ENCODE measurements around the gene ANKRD33. TPM values are rescaled to one million over a fixed set of nuclear protein-coding genes. Genes with fewer than 3 reads are reported as not detected.

The ANKRD33 gene
- total RNA-seq, 2 donors from 2014 or later, result 0.46 TPM; not detected in 1

DNA sequence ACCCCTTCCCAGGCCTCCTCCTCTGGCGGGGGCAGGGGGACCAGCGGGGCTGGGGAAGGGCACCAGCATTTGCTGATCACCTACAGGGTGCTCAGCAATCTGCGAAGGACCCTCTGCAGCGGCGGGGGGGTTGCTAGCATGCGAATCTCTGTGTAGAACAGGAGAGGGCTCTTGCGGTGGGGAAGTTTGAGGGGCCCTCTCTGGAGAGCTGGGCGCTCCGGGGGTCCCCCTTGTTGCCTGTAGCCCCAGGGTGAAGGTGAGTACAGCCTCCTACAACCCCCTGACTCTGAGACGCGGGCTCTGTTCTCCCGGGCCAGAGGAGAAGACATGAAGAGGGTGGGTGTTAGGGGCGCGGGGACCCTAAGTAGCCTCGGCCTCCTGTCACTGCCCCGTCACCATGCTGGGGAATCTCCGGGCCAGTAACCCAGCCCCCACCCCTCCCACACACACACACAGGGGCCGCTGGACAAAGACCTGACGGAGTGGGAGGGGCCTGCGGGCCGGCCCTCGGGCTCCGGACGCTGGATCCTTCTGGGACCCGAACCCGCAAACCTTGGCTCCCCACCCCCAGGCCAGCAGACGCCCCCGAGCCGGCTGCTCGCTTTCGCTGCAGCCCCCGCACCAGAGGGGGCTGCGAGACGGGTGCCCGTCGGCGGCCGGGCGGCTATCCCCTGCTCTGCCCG is 40.1 kb upstream of the ANKRD33 start:
- Mint-ChIP-seq H3K36me3 (ENCODE audit: low read depth) (no peaks in the 10 kb centered on the region), H3K27me3 (ENCODE audit: insufficient read depth) (peaks cover 80% of the 10 kb centered on the region), H3K9me3 (no peaks in the 10 kb centered on the region), H3K27ac (no peak overlapping the region), H3K4me1 (peaks cover 12% of the 10 kb centered on the region), H3K4me3 (peak overlapping the region; percentile 66)
- peak overlapping the region; percentile 47 for H3K9ac ChIP-seq (ENCODE audit: extremely low read depth, low read length, poor library complexity, severe bottlenecking)
- peak overlapping the region; percentile 84 for H3K4me3 ChIP-seq (ENCODE audit: low read length)
- DNase-seq, result peak; percentile 86
- WGBS, 2 experiments (ENCODE audit: insufficient coverage in 1 of 2, insufficient read length in 1 of 2), result 0% methylated on average over 4 to 39 of the region's 40 CpGs
- H3K27me3 ChIP-seq (ENCODE audit: control insufficient read depth, insufficient read depth, low read length, poor library complexity, severe bottlenecking), result peaks cover 16% of the 10 kb centered on the region
- H3K4me1 ChIP-seq (ENCODE audit: control insufficient read depth, insufficient read depth, low read length), result peaks cover 15% of the 10 kb centered on the region
- TF ChIP-seq, protein P1, sequence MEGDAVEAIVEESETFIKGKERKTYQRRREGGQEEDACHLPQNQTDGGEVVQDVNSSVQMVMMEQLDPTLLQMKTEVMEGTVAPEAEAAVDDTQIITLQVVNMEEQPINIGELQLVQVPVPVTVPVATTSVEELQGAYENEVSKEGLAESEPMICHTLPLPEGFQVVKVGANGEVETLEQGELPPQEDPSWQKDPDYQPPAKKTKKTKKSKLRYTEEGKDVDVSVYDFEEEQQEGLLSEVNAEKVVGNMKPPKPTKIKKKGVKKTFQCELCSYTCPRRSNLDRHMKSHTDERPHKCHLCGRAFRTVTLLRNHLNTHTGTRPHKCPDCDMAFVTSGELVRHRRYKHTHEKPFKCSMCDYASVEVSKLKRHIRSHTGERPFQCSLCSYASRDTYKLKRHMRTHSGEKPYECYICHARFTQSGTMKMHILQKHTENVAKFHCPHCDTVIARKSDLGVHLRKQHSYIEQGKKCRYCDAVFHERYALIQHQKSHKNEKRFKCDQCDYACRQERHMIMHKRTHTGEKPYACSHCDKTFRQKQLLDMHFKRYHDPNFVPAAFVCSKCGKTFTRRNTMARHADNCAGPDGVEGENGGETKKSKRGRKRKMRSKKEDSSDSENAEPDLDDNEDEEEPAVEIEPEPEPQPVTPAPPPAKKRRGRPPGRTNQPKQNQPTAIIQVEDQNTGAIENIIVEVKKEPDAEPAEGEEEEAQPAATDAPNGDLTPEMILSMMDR (conservative IDR thresholded peaks at IDR 0.05), result no peak
- no peaks in the 10 kb centered on the region for H3K9me3 ChIP-seq (ENCODE audit: control insufficient read depth, low read length)
- peaks cover 4% of the 10 kb centered on the region for H3K36me3 ChIP-seq (ENCODE audit: control insufficient read depth, insufficient read depth, low read length)
- H3K27ac ChIP-seq (ENCODE audit: low read depth, low read length), result peak overlapping the region; percentile 90

- peak within 1 kb of the TSS; percentile 84 for H3K4me3 ChIP-seq (ENCODE audit: low read length)
- WGBS, 2 experiments (ENCODE audit: insufficient coverage in 1 of 2, insufficient read length in 1 of 2), result 0% methylated on average over 4 to 45 of the region's 51 CpGs
- H3K4me1 ChIP-seq (ENCODE audit: control insufficient read depth, insufficient read depth, low read length), result peaks cover 15% of the 10 kb centered on the region
- Mint-ChIP-seq H3K27ac (no peak within 1 kb of the TSS), H3K4me1 (peaks cover 12% of the 10 kb centered on the region), H3K36me3 (ENCODE audit: low read depth) (no peaks in the 10 kb centered on the region), H3K9me3 (no peaks in the 10 kb centered on the region), H3K4me3 (peak within 1 kb of the TSS; percentile 66), H3K27me3 (ENCODE audit: insufficient read depth) (peaks cover 79% of the 10 kb centered on the region)
- peak; percentile 80 for DNase-seq
- no peaks in the 10 kb centered on the region for H3K9me3 ChIP-seq (ENCODE audit: control insufficient read depth, low read length)
- peak within 1 kb of the TSS; percentile 90 for H3K27ac ChIP-seq (ENCODE audit: low read depth, low read length)
- peaks cover 4% of the 10 kb centered on the region for H3K36me3 ChIP-seq (ENCODE audit: control insufficient read depth, insufficient read depth, low read length)
- H3K27me3 ChIP-seq (ENCODE audit: control insufficient read depth, insufficient read depth, low read length, poor library complexity, severe bottlenecking), result peaks cover 16% of the 10 kb centered on the region
- TF ChIP-seq, protein P1 (conservative IDR thresholded peaks at IDR 0.05), result no peak
- H3K9ac ChIP-seq (ENCODE audit: extremely low read depth, low read length, poor library complexity, severe bottlenecking), result peak within 1 kb of the TSS; percentile 47
Measured at GRCh38 chr12:51848326-51848727, 39.6 kb upstream of the ANKRD33 start, which contains the start of gene FIGNL2. Gene FIGNL2 (minus strand): TSS chr12:51848718. CDS start chr12:51822413, 26,305 bp downstream.

DNA sequence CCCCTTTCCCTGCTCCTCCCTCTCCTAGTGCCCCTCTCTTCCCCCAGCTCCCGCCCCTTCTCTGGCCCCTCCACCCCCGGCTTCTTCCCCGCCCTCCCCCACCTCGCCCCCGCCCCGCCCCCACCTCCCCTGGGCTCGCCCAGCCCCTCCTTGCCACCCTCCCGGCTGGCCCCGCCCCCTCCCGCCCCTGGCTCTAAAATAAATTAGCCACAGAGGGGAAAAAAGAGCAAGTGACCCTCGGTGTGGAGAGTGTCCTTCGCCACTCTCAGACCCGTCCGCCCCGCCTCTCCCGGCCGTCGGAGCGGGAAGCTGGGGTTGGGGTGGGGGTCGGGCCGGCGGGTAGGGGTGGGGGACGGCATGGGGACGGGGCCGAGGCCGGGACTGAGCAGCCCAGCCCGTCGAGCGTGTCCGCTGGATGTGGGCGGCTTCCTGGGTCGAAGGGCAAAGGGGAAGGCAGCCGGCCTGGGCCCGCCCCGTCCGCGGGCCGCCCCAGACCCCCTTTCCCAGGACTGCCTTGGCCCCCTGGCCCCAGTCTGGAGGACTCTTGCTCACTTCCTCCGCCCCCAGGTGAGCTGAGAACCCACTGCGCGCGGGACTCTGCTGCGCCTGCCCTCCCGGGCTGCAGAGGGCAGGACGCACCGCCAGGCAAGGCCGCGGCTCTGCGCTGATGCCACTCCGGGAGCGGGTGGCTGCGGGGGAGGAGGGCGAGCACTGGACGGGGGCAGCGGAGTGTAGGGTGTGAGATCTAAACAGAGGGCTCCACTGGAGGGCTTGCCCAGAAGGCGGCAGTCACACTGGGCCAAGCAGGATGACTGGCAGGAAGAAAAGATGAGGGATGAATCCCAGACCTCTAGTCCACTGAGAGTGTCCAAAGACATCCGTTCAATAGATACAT is 38.8 kb upstream of the ANKRD33 start:
- no peaks in the 10 kb centered on the region for H3K9me3 Mint-ChIP-seq
- 14 to 19% methylated on average over 11 to 41 of the region's 57 CpGs for WGBS, 2 experiments (ENCODE audit: insufficient coverage in 1 of 2, insufficient read length in 1 of 2)
- no peaks in the 10 kb centered on the region for H3K36me3 Mint-ChIP-seq (ENCODE audit: low read depth)
- H3K27ac Mint-ChIP-seq, result no peak overlapping the region
- Histone ChIP-seq H3K36me3 (ENCODE audit: control insufficient read depth, insufficient read depth, low read length) (peaks cover 4% of the 10 kb centered on the region), H3K4me3 (ENCODE audit: low read length) (peak overlapping the region; percentile 69), H3K27ac (ENCODE audit: low read depth, low read length) (peak overlapping the region; percentile 16), H3K27me3 (ENCODE audit: control insufficient read depth, insufficient read depth, low read length, poor library complexity, severe bottlenecking) (peaks cover 16% of the 10 kb centered on the region), H3K9ac (ENCODE audit: extremely low read depth, low read length, poor library complexity, severe bottlenecking) (no peak overlapping the region), H3K4me1 (ENCODE audit: control insufficient read depth, insufficient read depth, low read length) (peaks cover 18% of the 10 kb centered on the region), H3K9me3 (ENCODE audit: control insufficient read depth, low read length) (no peaks in the 10 kb centered on the region)
- H3K4me3 Mint-ChIP-seq, result peak overlapping the region; percentile 49
- peaks cover 12% of the 10 kb centered on the region for H3K4me1 Mint-ChIP-seq
- DNase-seq, result peak; percentile 91
- TF ChIP-seq, protein P1 (conservative IDR thresholded peaks at IDR 0.05), result peak; percentile 56
- peaks cover 77% of the 10 kb centered on the region for H3K27me3 Mint-ChIP-seq (ENCODE audit: insufficient read depth)
